Measurements from ENCODE around the gene STK11. TPM values are rescaled to one million over a fixed set of nuclear protein-coding genes. Genes with fewer than 3 reads are reported as not detected.
A peak's percentile ranks its signal among the peaks of the same experiment; 100 is the strongest.

STK11 gene
- total RNA-seq, 4 donors from 2014 or later, result 52.2 to 95.7 (median 73.2) TPM

DNA sequence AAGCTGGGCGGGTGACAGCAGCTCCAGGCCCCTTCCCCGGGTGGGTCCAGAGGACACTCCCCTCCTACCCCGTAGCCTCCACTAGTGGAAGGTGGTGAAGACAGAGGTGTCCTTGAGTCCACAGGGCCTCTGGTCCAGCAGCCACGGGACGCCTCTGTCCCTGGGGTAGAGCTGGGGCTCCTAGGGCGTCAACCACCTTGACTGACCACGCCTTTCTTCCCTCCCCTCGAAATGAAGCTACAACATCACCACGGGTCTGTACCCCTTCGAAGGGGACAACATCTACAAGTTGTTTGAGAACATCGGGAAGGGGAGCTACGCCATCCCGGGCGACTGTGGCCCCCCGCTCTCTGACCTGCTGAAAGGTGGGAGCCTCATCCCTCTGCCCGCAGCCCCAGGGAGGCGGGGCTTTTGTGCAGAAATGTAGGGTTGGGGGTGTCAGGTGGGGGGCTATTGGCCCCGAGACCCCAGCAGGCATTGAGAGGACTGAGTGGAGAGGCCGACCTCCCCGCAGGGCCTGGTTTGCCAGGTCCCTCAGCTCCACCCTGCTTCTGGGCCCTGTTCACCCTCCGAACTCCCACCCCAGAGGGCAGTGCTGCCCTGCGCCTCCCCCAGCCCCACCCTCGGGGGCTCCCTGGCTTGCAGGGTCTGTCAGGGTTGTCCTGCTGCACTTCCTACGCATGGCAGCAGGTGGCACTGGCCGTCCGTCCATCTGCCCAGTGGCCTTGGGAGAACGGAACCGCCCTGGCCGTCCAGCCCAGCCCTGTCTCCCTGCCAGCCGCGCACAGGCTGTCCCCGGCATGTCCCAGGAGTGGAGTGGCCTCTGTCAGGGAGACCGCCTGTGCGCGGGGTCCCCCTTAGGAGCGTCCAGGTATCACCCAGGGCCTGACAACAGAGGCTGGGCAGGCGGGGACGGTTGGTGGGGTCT lies 15.7 kb downstream of the STK11 start:
- intact Hi-C loops (cut with DNase I), result no loop called here
- H3K4me1 ChIP-seq, result peaks cover 55 to 68% (median 63%) of the 10 kb centered on the region in 4 donors
- TF ChIP-seq POLR2A (IDR thresholded peaks at IDR 0.05; ENCODE audit: low read depth) (no peak), POLR2AphosphoS5 (IDR thresholded peaks at IDR 0.05) (peak; percentile 21 to 38), EP300 (IDR thresholded peaks at IDR 0.05) (no peak)
- TF ChIP-seq, protein P1, sequence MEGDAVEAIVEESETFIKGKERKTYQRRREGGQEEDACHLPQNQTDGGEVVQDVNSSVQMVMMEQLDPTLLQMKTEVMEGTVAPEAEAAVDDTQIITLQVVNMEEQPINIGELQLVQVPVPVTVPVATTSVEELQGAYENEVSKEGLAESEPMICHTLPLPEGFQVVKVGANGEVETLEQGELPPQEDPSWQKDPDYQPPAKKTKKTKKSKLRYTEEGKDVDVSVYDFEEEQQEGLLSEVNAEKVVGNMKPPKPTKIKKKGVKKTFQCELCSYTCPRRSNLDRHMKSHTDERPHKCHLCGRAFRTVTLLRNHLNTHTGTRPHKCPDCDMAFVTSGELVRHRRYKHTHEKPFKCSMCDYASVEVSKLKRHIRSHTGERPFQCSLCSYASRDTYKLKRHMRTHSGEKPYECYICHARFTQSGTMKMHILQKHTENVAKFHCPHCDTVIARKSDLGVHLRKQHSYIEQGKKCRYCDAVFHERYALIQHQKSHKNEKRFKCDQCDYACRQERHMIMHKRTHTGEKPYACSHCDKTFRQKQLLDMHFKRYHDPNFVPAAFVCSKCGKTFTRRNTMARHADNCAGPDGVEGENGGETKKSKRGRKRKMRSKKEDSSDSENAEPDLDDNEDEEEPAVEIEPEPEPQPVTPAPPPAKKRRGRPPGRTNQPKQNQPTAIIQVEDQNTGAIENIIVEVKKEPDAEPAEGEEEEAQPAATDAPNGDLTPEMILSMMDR (IDR thresholded peaks at IDR 0.05), result peak; percentile 47 to 84 (median 59)
- no peak for DNase-seq (ENCODE audit: extremely low spot score)
- H3K27me3 ChIP-seq, result no peaks in the 10 kb centered on the region
- WGBS, result 79% methylated on average over 11 of the region's 38 CpGs
- H3K27ac ChIP-seq (replicated peaks in 1 of 4), result peak overlapping the region in 3 of 4 donors; percentile 30 to 42 (median 32)
- peaks cover 12 to 67% (median 65%) of the 10 kb centered on the region in 4 donors for H3K36me3 ChIP-seq
- H3K9me3 ChIP-seq, result no peaks in the 10 kb centered on the region
- no peak overlapping the region for H3K4me3 ChIP-seq

DNA sequence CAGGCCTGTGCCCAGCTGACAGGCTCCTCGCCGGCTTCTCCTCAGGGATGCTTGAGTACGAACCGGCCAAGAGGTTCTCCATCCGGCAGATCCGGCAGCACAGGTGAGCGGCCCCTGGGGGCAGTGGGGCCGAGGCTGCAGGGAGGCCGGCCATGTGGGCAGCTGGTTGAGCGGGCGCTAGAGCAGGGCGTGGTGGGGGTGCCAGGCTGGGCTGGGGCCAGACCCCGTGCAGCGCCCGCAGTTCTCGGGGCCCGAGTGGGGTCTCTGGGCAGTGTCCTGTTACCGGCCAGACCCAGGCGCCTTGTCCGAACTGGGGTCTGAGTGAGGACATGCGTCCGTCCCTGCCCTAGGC lies 16.3 kb downstream of the STK11 start:
- Histone ChIP-seq H3K9me3 (no peaks in the 10 kb centered on the region), H3K4me1 (peaks cover 48 to 62% (median 57%) of the 10 kb centered on the region in 4 donors), H3K27ac (replicated peaks in 1 of 4) (peak overlapping the region in 3 of 4 donors; percentile 30 to 42 (median 32)), H3K4me3 (no peak overlapping the region), H3K36me3 (peaks cover 18 to 73% (median 72%) of the 10 kb centered on the region in 4 donors), H3K27me3 (no peaks in the 10 kb centered on the region)
- intact Hi-C loops (cut with DNase I), result no loop called here
- TF ChIP-seq EP300 (IDR thresholded peaks at IDR 0.05), result no peak
- no peak for TF ChIP-seq POLR2A (IDR thresholded peaks at IDR 0.05; ENCODE audit: low read depth)
- TF ChIP-seq, protein P1 (IDR thresholded peaks at IDR 0.05), result no peak
- no peak for TF ChIP-seq POLR2AphosphoS5 (IDR thresholded peaks at IDR 0.05)
- WGBS, result 81% methylated on average over 5 of the region's 22 CpGs
- no peak for DNase-seq (ENCODE audit: extremely low spot score)

DNA sequence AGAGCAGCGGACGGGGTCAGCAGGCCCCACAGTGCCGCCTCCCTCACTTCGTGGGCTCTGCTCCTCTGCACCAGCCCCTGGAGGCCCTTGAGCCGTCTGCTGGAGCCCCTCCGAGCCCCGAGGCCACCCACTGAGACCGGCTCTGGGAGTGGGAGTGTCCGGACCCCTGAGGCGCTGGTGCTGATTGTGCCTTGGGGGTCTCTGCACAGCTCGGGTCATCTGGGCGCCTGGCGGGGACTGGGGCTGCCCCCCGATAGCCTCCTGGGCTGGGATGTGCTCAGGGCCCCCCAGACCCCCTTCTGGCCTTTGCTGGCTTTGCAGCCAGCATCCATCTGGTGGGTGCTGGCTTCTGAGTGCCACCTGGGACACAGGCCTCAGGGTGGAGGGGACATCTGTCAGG lies 16.8 kb downstream of the STK11 start:
- H3K4me1 ChIP-seq, result peaks cover 43 to 56% (median 52%) of the 10 kb centered on the region in 4 donors

DNA sequence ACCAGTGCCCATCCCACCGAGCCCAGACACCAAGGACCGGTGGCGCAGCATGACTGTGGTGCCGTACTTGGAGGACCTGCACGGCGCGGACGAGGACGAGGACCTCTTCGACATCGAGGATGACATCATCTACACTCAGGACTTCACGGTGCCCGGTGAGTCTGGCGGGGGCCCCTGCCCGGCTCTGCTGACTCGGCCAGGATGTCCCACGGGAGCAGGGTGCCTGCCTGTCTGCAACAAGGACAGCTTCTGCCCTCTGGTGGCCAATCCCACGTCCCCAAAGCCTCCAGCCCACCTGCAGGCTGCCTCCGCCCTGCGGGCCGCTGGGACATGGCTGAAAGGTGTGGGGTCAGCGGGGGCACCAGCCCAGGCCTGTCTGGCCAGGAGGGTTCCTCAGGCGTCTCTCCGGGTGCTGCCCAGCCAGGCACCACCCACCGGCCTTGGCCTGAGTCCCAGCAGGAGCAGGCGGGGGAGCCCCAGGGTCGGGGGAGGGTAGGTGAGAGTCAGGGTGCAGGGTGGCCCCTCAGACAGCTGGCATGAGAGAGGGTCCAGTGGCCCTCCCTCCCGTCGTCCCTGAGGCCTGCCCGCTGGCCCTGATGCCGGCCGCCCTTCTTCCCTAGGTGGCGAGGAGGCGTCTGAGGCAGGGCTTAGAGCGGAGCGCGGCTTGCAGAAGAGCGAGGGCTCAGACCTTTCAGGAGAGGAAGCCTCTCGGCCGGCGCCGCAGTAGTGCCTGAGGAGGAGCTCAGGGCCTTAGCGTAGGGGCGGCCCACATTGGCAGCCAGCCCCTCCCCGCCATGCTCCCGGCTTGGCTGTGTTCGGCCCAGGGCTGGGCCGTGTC lies 17.7 kb downstream of the STK11 start:
- no peaks in the 10 kb centered on the region for H3K27me3 ChIP-seq
- H3K9me3 ChIP-seq, result no peaks in the 10 kb centered on the region
- WGBS, result 65% methylated on average over 4 of the region's 48 CpGs
- intact Hi-C loops (cut with DNase I), result no loop called here
- TF ChIP-seq POLR2AphosphoS5 (IDR thresholded peaks at IDR 0.05), result no peak
- TF ChIP-seq, protein P1 (IDR thresholded peaks at IDR 0.05), result peak in 2 of 3 experiments; percentile 22 to 37
- peak overlapping the region in 1 of 4 donors; percentile 7 for H3K27ac ChIP-seq (replicated peaks in 1 of 4)
- no peak overlapping the region for H3K4me3 ChIP-seq
- DNase-seq (ENCODE audit: extremely low spot score), result no peak
- H3K36me3 ChIP-seq, result peaks cover 30 to 87% (median 85%) of the 10 kb centered on the region in 4 donors
- H3K4me1 ChIP-seq, result peaks cover 35 to 48% (median 43%) of the 10 kb centered on the region in 4 donors

More for the DNA sequence above, 16.8 kb downstream of the STK11 start:
- Histone ChIP-seq H3K27ac (replicated peaks in 1 of 4) (peak overlapping the region in 2 of 4 donors; percentile 30 to 32), H3K27me3 (no peaks in the 10 kb centered on the region), H3K4me3 (no peak overlapping the region), H3K36me3 (peaks cover 21 to 79% (median 77%) of the 10 kb centered on the region in 4 donors), H3K9me3 (no peaks in the 10 kb centered on the region)
- no CpG with 5 or more reads among the region's 14 CpGs for WGBS
- TF ChIP-seq EP300 (IDR thresholded peaks at IDR 0.05) (no peak), POLR2AphosphoS5 (IDR thresholded peaks at IDR 0.05) (no peak), POLR2A (IDR thresholded peaks at IDR 0.05; ENCODE audit: low read depth) (no peak)
- TF ChIP-seq, protein P1 (IDR thresholded peaks at IDR 0.05), result no peak
- intact Hi-C loops (cut with DNase I), result no loop called here
- no peak for DNase-seq (ENCODE audit: extremely low spot score)
